RPMI7951 (cell line): Measurements from ENCODE around the gene RBM15. TPM values are rescaled to one million over a fixed set of nuclear protein-coding genes. Genes with fewer than 3 reads are reported as not detected.

Experiments used
- DNase-seq: peaks from one replicate; pipeline ENCODE4 v3.0.0-alpha.2; 2012; ENCODE audit warnings: low read depth
- total RNA-seq: library from RNA; depleted of rRNA; stranded (reverse); fragments of >200 nt; shearing (Covaris generic); gene quantifications from 2 replicates; pipeline ENCODE4 v1.2.3, GENCODE V29; 2014; rRNA removed

The RBM15 gene
- 22.0 and 22.6 TPM in 2 replicates for total RNA-seq

- peak; percentile 100 for DNase-seq
These were observed at the start of gene RBM15 for GRCh38 chr1:110338886-110339406. Gene RBM15 (plus strand): TSS chr1:110339377. CDS start chr1:110339406, 29 bp downstream.

- DNase-seq: no peak
These were observed 47.7 kb upstream of the RBM15 start for GRCh38 chr1:110291241-110292030.

- DNase-seq: no peak
These were observed 47.0 kb upstream of the RBM15 start for GRCh38 chr1:110292031-110292741.

GRCh38 chr1:110293601-110294104 lies 45.5 kb upstream of the RBM15 start:
- no peak for DNase-seq

GRCh38 chr1:110294308-110294707 lies 44.9 kb upstream of the RBM15 start:
- no peak for DNase-seq

- peak; percentile 25 for DNase-seq
These were observed 40.2 kb upstream of the RBM15 start for GRCh38 chr1:110298991-110299390.

- no peak for DNase-seq
These were observed 38.6 kb upstream of the RBM15 start for GRCh38 chr1:110300412-110301085.

- no peak for DNase-seq
These were observed 36.3 kb upstream of the RBM15 start for GRCh38 chr1:110302836-110303235.

- DNase-seq: no peak
These were observed 33.2 kb upstream of the RBM15 start for GRCh38 chr1:110305900-110306420.

- peak; percentile 12 for DNase-seq
These were observed 31.8 kb upstream of the RBM15 start for GRCh38 chr1:110307239-110307974.

GRCh38 chr1:110308247-110308646 lies 30.9 kb upstream of the RBM15 start:
- peak; percentile 64 for DNase-seq

- peak; percentile 69 for DNase-seq
These were observed 30.0 kb upstream of the RBM15 start for GRCh38 chr1:110309139-110309538.

GRCh38 chr1:110309767-110310166 lies 29.4 kb upstream of the RBM15 start:
- peak; percentile 81 for DNase-seq

GRCh38 chr1:110310300-110310699 lies 28.9 kb upstream of the RBM15 start:
- no peak for DNase-seq

GRCh38 chr1:110312188-110313121 lies 26.7 kb upstream of the RBM15 start:
- peak; percentile 62 for DNase-seq

- no peak for DNase-seq
These were observed 22.4 kb upstream of the RBM15 start for GRCh38 chr1:110316735-110317134.

GRCh38 chr1:110318046-110318445 lies 21.1 kb upstream of the RBM15 start:
- DNase-seq: no peak

- no peak for DNase-seq
These were observed 19.6 kb upstream of the RBM15 start for GRCh38 chr1:110319332-110320167.

- DNase-seq: no peak
These were observed 19.0 kb upstream of the RBM15 start for GRCh38 chr1:110320168-110320518.
